HUES6 (cell line): ENCODE data around the gene GARIN5A.

Experiments
- H3K27ac ChIP-seq: 2 replicates; pipeline ENCODE4 v1.7.0; 2013; ENCODE audit warnings: low read depth, mild to moderate bottlenecking, low read length, inconsistent platforms
- H3K27me3 ChIP-seq: 2 replicates; pipeline ENCODE4 v1.6.1; 2013; ENCODE audit warnings: low read length; ENCODE audit not compliant: control insufficient read depth, insufficient read depth
- H3K36me3 ChIP-seq: 2 replicates; pipeline ENCODE4 v1.6.1; 2013; ENCODE audit warnings: low read length; ENCODE audit not compliant: control insufficient read depth, insufficient read depth
- H3K4me1 ChIP-seq: 2 replicates; pipeline ENCODE4 v1.6.1; 2013; ENCODE audit warnings: low read length; ENCODE audit not compliant: control insufficient read depth, insufficient read depth
- H3K4me3 ChIP-seq: 2 replicates; pipeline ENCODE4 v1.5.1; 2013; ENCODE audit warnings: low read depth, low read length
- H3K9ac ChIP-seq: one replicate; pipeline ENCODE4 v1.6.1; 2013; ENCODE audit warnings: mild to moderate bottlenecking, low read length
- H3K9me3 ChIP-seq: 2 replicates; pipeline ENCODE4 v1.6.1; 2013; ENCODE audit warnings: low read depth, low read length; ENCODE audit not compliant: control insufficient read depth, insufficient read depth

The GARIN5A gene

DNA sequence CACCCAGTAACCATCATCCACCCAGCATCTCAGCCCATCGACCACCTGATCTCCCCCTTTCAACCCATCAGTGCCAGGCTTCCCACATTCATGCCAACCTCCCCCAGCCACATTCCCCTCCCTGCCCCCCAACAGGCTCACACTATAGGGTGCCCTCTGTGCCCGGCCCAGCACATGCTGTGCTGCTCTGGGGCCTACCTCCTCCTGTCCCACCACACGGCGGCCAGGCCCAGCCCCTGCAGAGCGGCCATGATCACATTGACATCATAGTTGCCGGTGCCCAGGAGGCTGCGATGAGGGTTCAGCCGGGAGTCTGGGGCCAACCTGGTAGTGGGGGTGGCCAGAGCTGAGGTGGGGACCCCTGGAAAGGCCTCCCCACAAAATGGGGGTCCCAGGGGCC lies 30.7 kb upstream of the GARIN5A start:
- peaks cover 12% of the 10 kb centered on the region; the same call in 1 of the 2 replicates for H3K27me3 ChIP-seq
- H3K9me3 ChIP-seq, result no peaks in the 10 kb centered on the region
- H3K9ac ChIP-seq, result no peak overlapping the region
- H3K4me3 ChIP-seq, result no peak overlapping the region
- no peak overlapping the region for H3K27ac ChIP-seq
- peaks cover 3% of the 10 kb centered on the region; the same call in 1 of the 2 replicates for H3K4me1 ChIP-seq
- no peaks in the 10 kb centered on the region for H3K36me3 ChIP-seq

GRCh38 chr19:50506700-50507099 lies 30.1 kb upstream of the GARIN5A start:
- Histone ChIP-seq H3K4me3 (no peak overlapping the region), H3K9me3 (no peaks in the 10 kb centered on the region), H3K27ac (no peak overlapping the region), H3K4me1 (peaks cover 3% of the 10 kb centered on the region; the same call in 1 of the 2 replicates), H3K27me3 (peaks cover 12% of the 10 kb centered on the region), H3K9ac (no peak overlapping the region), H3K36me3 (no peaks in the 10 kb centered on the region)

- Histone ChIP-seq H3K27me3 (peaks cover 16% of the 10 kb centered on the region), H3K9ac (no peak overlapping the region), H3K36me3 (no peaks in the 10 kb centered on the region), H3K4me3 (no peak overlapping the region), H3K9me3 (no peaks in the 10 kb centered on the region), H3K4me1 (peaks cover 9% of the 10 kb centered on the region; the same call in 1 of the 2 replicates), H3K27ac (no peak overlapping the region)
Observed at GRCh38 chr19:50505856-50506611, 29.4 kb upstream of the GARIN5A start.

- Histone ChIP-seq H3K4me3 (no peak overlapping the region), H3K36me3 (no peaks in the 10 kb centered on the region), H3K27ac (no peak overlapping the region), H3K27me3 (peaks cover 40% of the 10 kb centered on the region), H3K9me3 (no peaks in the 10 kb centered on the region), H3K9ac (no peak overlapping the region), H3K4me1 (peaks cover 17% of the 10 kb centered on the region)
Observed at GRCh38 chr19:50501568-50502475, 25.2 kb upstream of the GARIN5A start.

GRCh38 chr19:50501186-50501567 lies 24.5 kb upstream of the GARIN5A start:
- Histone ChIP-seq H3K27me3 (peaks cover 46% of the 10 kb centered on the region), H3K4me3 (no peak overlapping the region), H3K27ac (no peak overlapping the region), H3K9ac (peak overlapping the region; percentile 41), H3K36me3 (no peaks in the 10 kb centered on the region), H3K9me3 (no peaks in the 10 kb centered on the region), H3K4me1 (peaks cover 20% of the 10 kb centered on the region)

GRCh38 chr19:50500753-50501151 lies 24.1 kb upstream of the GARIN5A start:
- Histone ChIP-seq H3K27ac (no peak overlapping the region), H3K9ac (peak overlapping the region; percentile 41)

DNA sequence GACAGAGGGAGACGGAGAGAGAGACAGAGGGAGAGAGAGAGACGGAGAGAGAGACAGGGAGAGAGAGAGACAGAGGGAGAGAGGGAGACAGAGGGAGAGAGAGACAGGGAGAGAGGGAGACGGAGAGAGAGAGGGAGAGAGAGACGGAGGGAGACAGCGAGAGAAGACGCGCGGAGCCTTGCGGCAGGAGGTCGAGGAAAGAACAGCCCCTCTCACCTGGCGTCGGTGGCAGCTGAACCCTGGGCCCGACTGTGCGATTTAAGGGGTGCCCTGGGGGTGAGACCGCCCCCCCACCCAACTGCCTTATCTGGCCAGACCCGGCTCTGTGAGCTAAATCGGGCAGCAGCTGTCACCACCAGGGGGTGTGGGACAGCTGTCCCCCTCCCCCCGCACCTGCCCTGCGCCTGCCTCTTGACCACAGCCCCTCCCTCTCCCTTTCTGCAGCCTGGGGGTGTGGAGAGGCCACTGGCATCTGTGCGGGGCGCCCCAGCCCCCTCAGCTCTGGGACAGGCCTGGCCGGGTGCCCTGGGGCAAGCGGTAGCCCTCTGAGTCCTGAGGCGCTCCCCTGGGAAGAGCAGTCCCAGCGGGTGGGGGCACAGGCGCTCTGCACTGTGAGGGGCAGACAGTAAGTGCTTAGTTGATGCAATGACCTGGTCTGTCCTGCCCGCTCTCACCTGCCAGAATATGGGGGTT lies 23.6 kb upstream of the GARIN5A start:
- Histone ChIP-seq H3K9me3 (no peaks in the 10 kb centered on the region), H3K4me1 (peaks cover 20% of the 10 kb centered on the region), H3K36me3 (no peaks in the 10 kb centered on the region), H3K27ac (no peak overlapping the region), H3K27me3 (peaks cover 53% of the 10 kb centered on the region), H3K9ac (peak overlapping the region; percentile 61), H3K4me3 (peak overlapping the region; percentile 50)

More at GRCh38 chr19:50500753-50501151, 24.1 kb upstream of the GARIN5A start:
- peak overlapping the region; percentile 50; the same call in 1 of the 2 replicates for H3K4me3 ChIP-seq
- H3K27me3 ChIP-seq, result peaks cover 50% of the 10 kb centered on the region
- H3K36me3 ChIP-seq, result no peaks in the 10 kb centered on the region
- no peaks in the 10 kb centered on the region for H3K9me3 ChIP-seq
- peaks cover 20% of the 10 kb centered on the region for H3K4me1 ChIP-seq

DNA sequence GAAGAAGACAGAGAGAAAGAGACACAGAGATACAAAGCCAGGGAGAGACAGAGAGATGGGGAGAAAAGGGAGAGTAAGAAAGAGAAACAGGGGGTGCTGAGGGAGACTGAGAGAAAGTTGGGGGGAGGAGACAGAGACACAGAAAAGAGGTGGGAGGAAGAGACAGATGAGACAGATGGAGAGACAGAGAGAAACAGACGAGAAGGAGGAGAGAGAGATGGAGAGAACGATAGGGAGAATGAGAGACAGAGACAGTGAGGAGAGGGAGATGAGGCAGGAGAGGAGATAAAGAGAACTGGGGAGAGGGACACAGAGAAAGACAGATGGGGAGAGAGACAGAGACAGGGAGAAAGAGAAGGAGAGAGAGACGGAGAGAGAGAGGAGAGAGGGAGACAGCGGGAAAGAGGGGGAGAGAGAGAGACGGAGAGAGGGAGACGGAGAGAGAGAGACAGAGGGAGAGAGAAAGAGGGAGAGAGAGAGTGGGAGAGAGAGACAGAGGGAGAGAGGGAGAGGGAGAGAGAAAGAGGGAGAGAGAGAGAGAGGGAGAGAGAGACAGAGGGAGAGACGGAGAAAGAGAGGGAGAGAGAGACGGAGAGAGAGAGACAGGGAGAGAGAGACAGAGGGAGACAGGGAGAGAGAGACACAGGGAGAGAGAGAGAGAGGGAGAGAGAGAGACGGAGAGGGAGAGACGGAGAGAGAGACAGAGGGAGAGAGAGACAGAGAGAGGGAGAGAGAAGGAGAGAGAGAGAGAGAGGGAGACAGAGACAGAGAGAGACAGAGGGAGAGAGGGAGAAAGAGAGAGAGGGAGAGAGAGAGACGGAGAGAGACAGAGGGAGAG lies 21.8 kb upstream of the GARIN5A start:
- Histone ChIP-seq H3K9ac (no peak overlapping the region), H3K36me3 (no peaks in the 10 kb centered on the region), H3K4me3 (no peak overlapping the region), H3K27ac (no peak overlapping the region), H3K27me3 (peaks cover 69% of the 10 kb centered on the region), H3K9me3 (no peaks in the 10 kb centered on the region), H3K4me1 (peaks cover 20% of the 10 kb centered on the region)

DNA sequence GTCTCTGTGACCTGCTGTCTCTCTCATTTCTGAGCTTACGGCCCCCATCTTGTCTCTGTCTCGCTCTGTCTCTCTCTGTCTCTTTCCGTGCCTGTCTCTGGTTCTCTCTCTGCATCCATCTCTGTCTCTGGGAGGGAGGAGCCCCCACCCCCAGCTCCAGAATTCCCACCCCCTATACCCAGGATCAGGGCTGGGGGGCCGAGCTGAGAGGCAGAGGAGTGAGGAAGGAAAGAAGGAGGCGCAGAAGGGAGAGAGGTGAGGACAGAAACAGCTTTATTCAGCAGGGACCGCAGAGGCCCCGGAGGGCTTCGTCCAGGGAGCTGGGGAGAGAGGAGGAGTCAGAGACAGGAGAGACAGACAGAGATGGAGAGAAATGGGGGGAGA lies 20.4 kb upstream of the GARIN5A start:
- H3K27me3 ChIP-seq, result peaks cover 84% of the 10 kb centered on the region
- no peak overlapping the region for H3K27ac ChIP-seq

More for the DNA sequence above, 20.4 kb upstream of the GARIN5A start:
- Histone ChIP-seq H3K9me3 (no peaks in the 10 kb centered on the region), H3K4me3 (no peak overlapping the region), H3K9ac (no peak overlapping the region), H3K4me1 (peaks cover 25% of the 10 kb centered on the region), H3K36me3 (no peaks in the 10 kb centered on the region)
